CMK (cell line): ENCODE data around the gene CHP1.
A peak's percentile ranks its signal among the peaks of the same experiment; 100 is the strongest.
"Not testable (repeated sequence)": the region's sequence is repeated elsewhere in the genome, so short reads cannot be mapped to it uniquely, and the experiment has no call there.

Experiments
- DNase-seq: peaks from one replicate; pipeline ENCODE4 v3.0.0-alpha.2; 2010; ENCODE audit warnings: low read depth

CHP1 gene

DNA sequence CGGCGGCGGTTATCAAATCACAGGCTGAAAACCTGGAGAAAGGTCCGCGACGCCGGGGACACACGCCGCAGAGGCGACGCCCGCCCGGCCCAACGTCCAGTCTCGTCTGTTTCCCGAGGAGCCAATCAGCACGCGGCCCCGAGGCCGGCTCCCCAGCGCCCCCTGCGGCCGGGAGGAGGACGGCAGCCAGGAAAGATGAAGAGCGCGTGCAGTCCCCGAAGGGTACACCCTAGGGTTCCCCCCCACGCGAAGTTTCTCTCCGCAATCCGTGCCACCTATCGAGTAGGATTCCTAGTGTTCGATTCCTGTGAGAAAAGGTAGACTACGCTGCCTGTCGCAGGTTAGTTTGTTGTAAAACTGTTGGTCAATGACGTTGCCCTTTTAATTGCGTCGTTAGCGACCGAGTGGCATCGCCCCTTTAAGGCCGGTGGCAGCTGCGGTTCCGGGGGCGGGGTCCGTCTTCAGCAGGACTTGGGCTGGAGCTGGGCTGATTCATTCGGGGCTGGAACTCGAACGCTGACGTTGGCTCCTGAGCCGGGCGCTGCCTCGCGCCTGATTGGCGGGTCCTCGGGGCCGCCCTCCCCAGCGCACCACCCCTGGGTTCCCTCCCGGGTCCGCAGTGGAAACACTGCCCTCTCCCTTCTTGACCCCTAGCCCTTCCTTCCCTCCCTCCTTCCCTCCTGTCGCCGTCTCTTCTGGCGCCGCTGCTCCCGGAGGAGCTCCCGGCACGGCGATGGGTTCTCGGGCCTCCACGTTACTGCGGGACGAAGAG lies at the start of gene CHP1, which contains the start of gene EXD1:
Gene CHP1, plus strand, starts transcription at position 619 of the 772 bp plus-strand sequence. Its CDS starts 115 bp downstream, at position 734.
Gene EXD1, minus strand, starts transcription at position 108 of the 772 bp plus-strand sequence. CDS start 4,182 bp downstream, outside the sequence.
- DNase-seq = peak; percentile 91

DNA sequence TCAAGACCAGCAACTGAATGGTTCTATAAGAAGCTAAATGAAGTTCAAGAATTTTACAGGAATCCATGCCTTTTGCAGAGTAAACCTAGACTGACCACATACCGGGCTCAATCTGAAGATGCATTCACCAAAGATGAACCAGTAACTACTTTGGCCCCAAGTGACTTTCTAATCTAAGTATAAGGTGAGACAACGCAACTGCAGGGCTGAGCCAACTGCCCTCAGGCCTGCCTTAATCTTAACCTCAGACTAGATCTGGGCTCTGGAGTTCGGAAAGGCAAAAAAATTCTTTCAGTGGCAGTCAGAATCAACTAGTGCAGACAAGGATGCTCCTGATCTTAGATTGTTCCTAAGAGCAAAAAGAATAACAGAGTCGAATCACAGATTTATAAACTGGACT lies 48.8 kb upstream of the CHP1 start:
- no peak for DNase-seq

DNA sequence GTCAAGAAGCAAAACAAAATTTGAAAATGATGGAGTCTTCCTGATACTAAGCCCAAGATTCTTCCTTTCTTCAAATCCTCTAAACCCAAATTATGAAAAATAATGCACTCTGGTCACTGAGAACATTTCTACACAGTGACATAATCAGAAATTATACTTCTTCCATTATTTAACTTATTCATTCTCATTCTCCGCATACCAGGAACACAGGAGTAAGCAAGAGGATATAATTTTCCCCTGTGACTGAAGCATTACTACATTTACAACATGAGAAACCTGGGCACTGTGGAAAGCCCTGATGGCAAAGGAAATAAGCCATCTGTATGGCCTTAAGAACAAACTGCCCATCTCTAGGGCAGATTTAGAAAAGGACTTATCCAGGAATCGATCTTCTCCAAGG lies 47.5 kb upstream of the CHP1 start:
- no peak for DNase-seq

- no peak for DNase-seq
Measured at GRCh38 chr15:41194444-41194843, 36.6 kb upstream of the CHP1 start.

- no peak for DNase-seq
Measured at GRCh38 chr15:41199470-41199869, 31.6 kb upstream of the CHP1 start.

DNA sequence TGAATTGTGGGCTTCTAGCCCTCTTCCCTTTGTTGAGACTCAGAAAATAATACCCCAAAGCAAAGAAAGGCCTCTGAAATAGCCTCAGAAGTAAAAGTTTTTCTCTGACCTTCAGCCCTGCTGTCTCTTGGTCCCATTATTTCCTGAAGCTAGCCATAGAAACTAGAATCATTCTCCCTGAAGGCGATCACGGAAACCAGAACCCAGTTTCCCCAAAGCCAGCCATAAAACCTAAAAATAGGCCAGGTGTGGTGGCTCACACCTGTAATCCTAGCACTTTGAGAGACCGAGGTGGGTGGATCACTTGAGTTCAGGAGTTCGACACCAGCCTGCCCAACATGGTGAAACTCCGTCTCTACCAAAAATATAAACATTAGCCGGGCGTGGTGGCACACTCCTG lies 27.7 kb upstream of the CHP1 start:
- DNase-seq = no peak

GRCh38 chr15:41205315-41205714 lies 25.8 kb upstream of the CHP1 start:
- DNase-seq = no peak

DNA sequence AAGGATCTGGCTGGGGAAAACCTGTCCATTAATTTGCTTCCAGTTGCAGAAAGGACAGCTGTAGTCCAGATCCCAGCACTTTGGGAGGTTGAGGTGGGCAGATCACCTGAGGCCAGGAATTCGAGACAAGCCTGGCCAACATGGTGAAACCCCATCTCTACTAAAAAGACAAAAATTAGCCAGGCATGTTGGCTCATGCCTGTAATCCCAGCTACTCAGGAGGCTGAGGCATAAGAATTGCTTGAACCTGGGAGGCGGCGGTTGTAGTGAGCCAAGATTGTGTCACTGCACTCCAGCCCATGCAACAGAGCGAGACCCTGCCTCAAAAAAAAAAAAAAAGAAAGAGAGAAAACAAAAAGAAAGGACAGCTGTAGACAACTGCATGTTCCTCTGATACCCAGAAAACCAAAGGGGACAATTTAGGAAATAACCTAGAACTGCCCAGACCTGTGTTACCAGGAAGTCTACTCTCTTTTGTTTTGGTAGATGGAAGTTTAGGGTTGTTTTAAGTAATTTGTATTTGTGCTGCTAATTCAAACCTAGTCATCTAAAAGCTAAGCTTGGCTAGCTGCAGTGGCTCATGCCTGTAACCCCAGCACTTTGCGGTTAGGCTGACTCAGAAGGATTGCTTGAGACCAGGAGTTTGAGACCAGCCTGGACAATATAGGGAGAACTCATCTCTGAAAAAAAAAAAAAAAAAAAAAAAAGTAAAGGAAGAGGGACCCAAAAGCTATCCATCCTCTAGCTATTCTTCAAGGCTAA lies 23.2 kb upstream of the CHP1 start:
- no peak for DNase-seq

- no peak for DNase-seq
Measured at GRCh38 chr15:41215708-41216107, 15.4 kb upstream of the CHP1 start.

GRCh38 chr15:41218851-41219250 lies 12.2 kb upstream of the CHP1 start:
- DNase-seq = no peak

- DNase-seq = no peak
Measured at GRCh38 chr15:41219381-41219780, 11.7 kb upstream of the CHP1 start.

DNA sequence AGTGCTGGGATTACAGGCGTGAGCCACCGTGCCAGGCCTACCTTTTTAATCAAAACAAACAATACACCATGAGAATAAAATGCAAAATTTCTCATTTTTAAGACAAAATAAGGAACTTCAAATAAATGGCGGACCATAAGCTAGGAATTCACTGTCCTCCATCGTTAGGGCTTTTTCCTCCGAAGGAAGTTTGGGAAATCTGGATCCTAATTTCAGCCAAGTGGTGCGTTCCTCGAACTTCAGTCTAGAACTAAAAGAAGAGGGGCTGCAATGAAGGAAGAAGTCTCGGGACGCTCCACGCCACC lies 771 bp upstream of the CHP1 start:
- no peak for DNase-seq

GRCh38 chr15:41231422-41232226 lies 556 bp downstream of the CHP1 start:
- DNase-seq = no peak

GRCh38 chr15:41233367-41233771 lies 2.3 kb downstream of the CHP1 start:
- DNase-seq = no peak

DNA sequence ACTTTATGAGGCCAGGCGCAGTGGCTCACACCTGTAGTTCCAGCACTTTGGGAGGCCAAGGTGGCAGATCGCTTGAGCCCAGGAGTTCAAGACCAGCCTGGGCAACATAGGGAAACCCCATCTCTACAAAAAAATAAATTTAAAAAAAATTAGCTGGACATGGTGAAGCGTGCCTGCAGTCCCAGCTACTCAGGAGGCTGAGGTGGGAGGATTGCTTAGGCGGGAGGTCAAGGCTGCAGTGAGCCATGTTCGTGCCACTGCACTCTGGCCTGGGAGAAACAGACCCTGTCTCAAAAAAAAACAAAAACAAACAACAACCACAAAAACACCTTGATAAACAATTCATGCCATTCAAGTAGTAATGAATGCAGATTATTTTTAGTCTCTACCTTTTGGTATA lies 4.2 kb downstream of the CHP1 start:
- DNase-seq = not testable (repeated sequence)

DNA sequence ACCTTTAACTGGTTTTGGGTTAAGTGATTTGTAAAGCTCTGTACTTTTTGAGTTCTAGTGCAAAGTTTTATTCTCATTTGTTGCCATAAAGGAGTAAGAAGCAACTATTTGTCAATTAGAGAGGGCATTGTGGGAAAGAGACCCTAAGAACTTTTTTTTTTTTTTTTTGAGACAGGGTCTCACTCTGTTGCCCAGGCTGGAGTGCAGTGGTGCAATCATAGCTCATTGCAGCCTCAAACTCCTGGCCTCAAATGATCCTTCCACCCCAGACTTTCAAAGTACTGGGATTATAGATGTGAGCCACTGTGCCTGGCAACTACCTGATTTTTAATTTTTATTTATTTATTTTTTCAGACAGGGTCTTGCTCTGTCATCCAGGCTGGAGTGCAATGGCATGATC lies 4.9 kb downstream of the CHP1 start:
- DNase-seq = no peak

GRCh38 chr15:41238100-41238499 lies 7.0 kb downstream of the CHP1 start:
- DNase-seq = no peak

DNA sequence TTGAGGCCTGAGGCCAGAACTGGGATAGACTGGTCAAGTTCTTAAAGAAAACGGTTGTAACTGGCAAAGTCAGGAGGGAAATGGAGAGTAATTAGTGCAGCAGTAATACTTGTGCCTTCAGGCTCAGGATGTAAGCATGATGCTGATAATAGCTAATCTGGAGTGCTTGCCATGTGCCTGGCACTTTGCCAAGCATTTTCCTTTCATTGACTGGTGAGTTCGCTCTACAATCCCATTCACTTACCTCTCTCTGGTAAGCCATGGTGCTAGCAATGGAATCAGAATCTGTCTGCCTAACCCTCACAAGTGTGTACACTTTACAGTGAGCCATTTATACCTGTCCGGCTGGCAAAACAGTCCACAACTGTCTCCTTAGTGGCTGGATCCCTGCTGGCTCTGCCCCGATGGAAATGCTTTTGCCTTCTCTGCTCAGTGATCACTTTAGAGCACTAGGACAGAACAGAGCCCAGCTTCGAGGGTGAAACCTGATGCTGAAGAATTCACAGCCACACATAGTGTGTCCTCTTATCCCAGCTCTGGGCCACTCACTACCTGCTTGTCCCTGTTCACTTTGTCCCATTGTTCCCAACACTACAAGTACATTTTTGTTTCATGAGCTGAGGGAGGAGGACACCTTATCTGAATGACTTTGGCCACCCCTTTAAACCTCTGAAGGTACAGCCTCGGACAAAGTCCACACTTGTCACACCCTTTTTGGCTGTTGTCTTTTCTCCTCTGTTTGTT lies 10.3 kb downstream of the CHP1 start:
- DNase-seq = peak; percentile 33

- not testable (repeated sequence) for DNase-seq
Measured at GRCh38 chr15:41250745-41251144, 19.7 kb downstream of the CHP1 start.

- DNase-seq = no peak
Measured at GRCh38 chr15:41251411-41251810, 20.3 kb downstream of the CHP1 start.

- DNase-seq = no peak
Measured at GRCh38 chr15:41254560-41254959, 23.5 kb downstream of the CHP1 start.

GRCh38 chr15:41256103-41256502 lies 25.0 kb downstream of the CHP1 start:
- DNase-seq = no peak
